Neural progenitor cell (in vitro differentiated cells): ENCODE results near the gene VPS72. TPM values are rescaled to one million over a fixed set of nuclear protein-coding genes. Genes with fewer than 3 reads are reported as not detected.
"Not testable (repeated sequence)": the region's sequence is repeated elsewhere in the genome, so short reads cannot be mapped to it uniquely, and the experiment has no call there.

ENCODE experiments used
- DNase-seq: peaks from one replicate; pipeline ENCODE4 v3.0.0-alpha.2; 2016; ENCODE audit warnings: low spot score
- H2AFZ ChIP-seq: fragments of 200-600 bp; sonication (generic); replicated peaks from 2 replicates; pipeline ENCODE4 v1.6.1; 2016; ENCODE audit warnings: antibody characterized with exemption
- H3F3A ChIP-seq: fragments of 200-600 bp; sonication (generic); 2 replicates; pipeline ENCODE4 v1.6.1; 2016; ENCODE audit warnings: antibody characterized with exemption, low read depth
- H3K27ac ChIP-seq: fragments of 200-600 bp; sonication (generic); 2 replicates; pipeline ENCODE4 v1.5.1; 2016; ENCODE audit warnings: mild to moderate bottlenecking
- H3K27me3 ChIP-seq: fragments of 200-600 bp; sonication (generic); 2 replicates; pipeline ENCODE4 v1.6.1; 2016; ENCODE audit warnings: mild to moderate bottlenecking, moderate library complexity
- H3K36me3 ChIP-seq: fragments of 200-600 bp; sonication (generic); 2 replicates; pipeline ENCODE4 v1.5.1; 2016
- H3K4me1 ChIP-seq: fragments of 200-600 bp; sonication (generic); 2 replicates; pipeline ENCODE4 v1.6.1; 2016; ENCODE audit warnings: mixed run types
- H3K4me2 ChIP-seq: fragments of 200-600 bp; sonication (generic); 2 replicates; pipeline ENCODE4 v1.6.1; 2016
- H3K4me3 ChIP-seq: fragments of 200-600 bp; sonication (generic); 2 replicates; pipeline ENCODE4 v1.5.1; 2016
- H3K79me2 ChIP-seq: fragments of 200-600 bp; sonication (generic); 2 replicates; pipeline ENCODE4 v1.6.1; 2016; ENCODE audit warnings: low read depth
- H3K9ac ChIP-seq: fragments of 200-600 bp; sonication (generic); 2 replicates; pipeline ENCODE4 v1.6.1; 2016
- H3K9me3 ChIP-seq: fragments of 200-600 bp; sonication (generic); 2 replicates; pipeline ENCODE4 v1.5.1; 2016; ENCODE audit warnings: low read depth
- H4K20me1 ChIP-seq: fragments of 200-600 bp; sonication (generic); 2 replicates; pipeline ENCODE4 v1.6.1; 2016; ENCODE audit warnings: low read depth
- H3K27ac Mint-ChIP-seq: 3 replicates; pipeline ENCODE4 v1.8.0; 2021; ENCODE audit warnings: mixed read lengths
- H3K27me3 Mint-ChIP-seq: 2 replicates; pipeline ENCODE4 v1.8.0; 2022; ENCODE audit warnings: low read depth, mild to moderate bottlenecking, inconsistent platforms, moderate library complexity, mixed read lengths; ENCODE audit not compliant: insufficient read depth
- H3K36me3 Mint-ChIP-seq: 3 replicates; pipeline ENCODE4 v1.8.0; 2021; ENCODE audit warnings: mixed read lengths
- H3K4me1 Mint-ChIP-seq: 3 replicates; pipeline ENCODE4 v1.8.0; 2021; ENCODE audit warnings: mixed read lengths
- H3K4me3 Mint-ChIP-seq: 3 replicates; pipeline ENCODE4 v1.8.0; 2021; ENCODE audit warnings: mild to moderate bottlenecking, moderate library complexity, mixed read lengths
- H3K9me3 Mint-ChIP-seq: 3 replicates; pipeline ENCODE4 v1.8.0; 2020; ENCODE audit warnings: mixed read lengths
- EZH2 ChIP-seq: fragments of 200-600 bp; sonication (generic); IDR thresholded peaks from 2 replicates; pipeline ENCODE4 v1.6.1; 2017; ENCODE audit warnings: antibody characterized with exemption, mild to moderate bottlenecking, moderate library complexity
- EZH2phosphoT487 ChIP-seq: fragments of 200-600 bp; sonication (generic); IDR thresholded peaks from 2 replicates; pipeline ENCODE4 v1.6.1; 2017; ENCODE audit warnings: antibody characterized with exemption
- total RNA-seq: library from RNA; depleted of rRNA; stranded (reverse); fragments of >200 nt; gene quantifications from 2 replicates; pipeline ENCODE4 v1.2.3, GENCODE V29; 2015; ENCODE audit warnings: low replicate concordance
- TF ChIP-seq, protein P1 (sequence below): fragments of 200-600 bp; sonication (generic); IDR thresholded peaks from 2 replicates; pipeline ENCODE4 v1.5.1; 2017; ENCODE audit warnings: antibody characterized with exemption, mild to moderate bottlenecking

The VPS72 gene
- total RNA-seq, 1 donor from 2014 or later = 117 TPM

DNA sequence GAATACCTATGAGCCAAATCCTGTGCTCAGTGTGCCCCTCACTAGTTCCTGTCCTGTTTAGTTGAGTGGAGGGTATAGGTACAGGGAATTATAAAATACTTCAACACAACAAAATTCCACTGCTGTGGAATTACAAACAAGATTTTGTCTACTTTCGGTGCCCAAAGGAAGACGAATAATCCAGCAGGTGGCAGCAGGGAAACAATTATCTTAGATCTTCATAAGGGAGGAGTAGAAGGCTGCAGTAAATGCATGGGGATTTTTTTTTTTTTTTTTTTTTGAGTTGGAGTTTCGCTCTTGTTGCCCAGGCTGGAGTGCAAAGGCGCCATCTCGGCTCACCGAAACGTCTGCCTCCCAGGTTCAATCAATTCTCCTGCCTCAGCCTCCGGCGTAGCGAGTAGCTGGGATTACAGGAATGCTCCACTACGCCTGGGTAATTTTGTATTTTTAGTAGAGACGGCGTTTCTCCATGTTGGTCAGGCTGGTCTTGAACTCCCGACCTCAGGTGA lies 6.3 kb upstream of the VPS72 start:
- H4K20me1 ChIP-seq = peaks cover 24% of the 10 kb centered on the region
- no peak overlapping the region for H3K4me2 ChIP-seq
- H3K4me3 ChIP-seq = no peak overlapping the region
- peaks cover 33% of the 10 kb centered on the region for H3K79me2 ChIP-seq
- no peak overlapping the region for H3K27ac ChIP-seq
- H3K4me1 ChIP-seq = peaks cover 13% of the 10 kb centered on the region
- no peak overlapping the region for H2AFZ ChIP-seq
- Mint-ChIP-seq H3K36me3 (peaks cover 3% of the 10 kb centered on the region), H3K4me3 (peak overlapping the region; percentile 70), H3K4me1 (peaks cover 28% of the 10 kb centered on the region), H3K27me3 (peaks cover 17% of the 10 kb centered on the region), H3K9me3 (no peaks in the 10 kb centered on the region), H3K27ac (peak overlapping the region; percentile 78)
- peaks cover 4% of the 10 kb centered on the region for H3K27me3 ChIP-seq
- H3F3A ChIP-seq = peaks cover 23% of the 10 kb centered on the region
- H3K36me3 ChIP-seq = no peaks in the 10 kb centered on the region
- DNase-seq = peak; percentile 71
- no peak overlapping the region for H3K9ac ChIP-seq
- H3K9me3 ChIP-seq = no peaks in the 10 kb centered on the region
- no peak for TF ChIP-seq EZH2phosphoT487
- TF ChIP-seq, protein P1, sequence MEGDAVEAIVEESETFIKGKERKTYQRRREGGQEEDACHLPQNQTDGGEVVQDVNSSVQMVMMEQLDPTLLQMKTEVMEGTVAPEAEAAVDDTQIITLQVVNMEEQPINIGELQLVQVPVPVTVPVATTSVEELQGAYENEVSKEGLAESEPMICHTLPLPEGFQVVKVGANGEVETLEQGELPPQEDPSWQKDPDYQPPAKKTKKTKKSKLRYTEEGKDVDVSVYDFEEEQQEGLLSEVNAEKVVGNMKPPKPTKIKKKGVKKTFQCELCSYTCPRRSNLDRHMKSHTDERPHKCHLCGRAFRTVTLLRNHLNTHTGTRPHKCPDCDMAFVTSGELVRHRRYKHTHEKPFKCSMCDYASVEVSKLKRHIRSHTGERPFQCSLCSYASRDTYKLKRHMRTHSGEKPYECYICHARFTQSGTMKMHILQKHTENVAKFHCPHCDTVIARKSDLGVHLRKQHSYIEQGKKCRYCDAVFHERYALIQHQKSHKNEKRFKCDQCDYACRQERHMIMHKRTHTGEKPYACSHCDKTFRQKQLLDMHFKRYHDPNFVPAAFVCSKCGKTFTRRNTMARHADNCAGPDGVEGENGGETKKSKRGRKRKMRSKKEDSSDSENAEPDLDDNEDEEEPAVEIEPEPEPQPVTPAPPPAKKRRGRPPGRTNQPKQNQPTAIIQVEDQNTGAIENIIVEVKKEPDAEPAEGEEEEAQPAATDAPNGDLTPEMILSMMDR = peak; percentile 54

DNA sequence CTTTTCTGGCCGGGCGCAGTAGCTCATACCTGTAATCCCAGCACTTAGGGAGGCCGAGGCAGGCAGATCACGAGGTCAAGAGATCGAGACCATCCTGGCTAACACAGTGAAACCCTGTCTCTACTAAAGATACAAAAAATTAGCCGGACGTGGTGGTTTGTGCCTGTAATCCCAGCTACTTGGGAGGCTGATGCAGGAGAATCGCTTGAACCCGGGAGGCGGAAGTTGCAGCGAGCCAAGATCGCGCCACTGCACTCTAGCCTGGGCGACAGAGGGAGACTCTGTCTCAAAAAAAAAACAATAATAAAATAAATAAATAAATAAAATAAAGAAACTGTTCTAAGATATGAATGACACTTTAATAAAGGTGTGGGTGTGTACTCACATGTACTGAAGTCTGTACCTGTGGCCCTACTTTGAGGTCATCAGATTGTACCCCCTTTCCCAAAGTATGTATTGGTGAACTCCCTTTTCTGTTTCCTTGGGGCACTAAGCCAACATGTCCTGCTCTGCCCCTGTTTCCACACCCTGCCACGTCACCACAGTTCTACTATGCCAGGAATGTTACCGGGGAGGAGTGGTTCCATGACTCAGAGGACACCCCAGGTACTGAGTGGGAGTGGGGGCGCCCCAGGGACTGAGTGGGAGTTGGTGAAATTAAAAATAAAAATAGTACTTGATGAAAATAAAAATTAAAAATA lies 5.0 kb upstream of the VPS72 start:
- peaks cover 11% of the 10 kb centered on the region for H4K20me1 ChIP-seq
- H3K27ac Mint-ChIP-seq, DNase-seq, H3K4me1 ChIP-seq, H3K9me3 Mint-ChIP-seq, H3K9ac ChIP-seq, H3K4me2 ChIP-seq, H3K36me3 ChIP-seq, H3K9me3 ChIP-seq, H3K4me3 Mint-ChIP-seq, H3K4me3 ChIP-seq, H3K27ac ChIP-seq, H3K36me3 Mint-ChIP-seq, H2AFZ ChIP-seq, H3K27me3 ChIP-seq: not testable (repeated sequence)
- H3K27me3 Mint-ChIP-seq = peaks cover 17% of the 10 kb centered on the region
- peaks cover 25% of the 10 kb centered on the region for H3K4me1 Mint-ChIP-seq
- peaks cover 20% of the 10 kb centered on the region for H3K79me2 ChIP-seq
- peaks cover 29% of the 10 kb centered on the region for H3F3A ChIP-seq

DNA sequence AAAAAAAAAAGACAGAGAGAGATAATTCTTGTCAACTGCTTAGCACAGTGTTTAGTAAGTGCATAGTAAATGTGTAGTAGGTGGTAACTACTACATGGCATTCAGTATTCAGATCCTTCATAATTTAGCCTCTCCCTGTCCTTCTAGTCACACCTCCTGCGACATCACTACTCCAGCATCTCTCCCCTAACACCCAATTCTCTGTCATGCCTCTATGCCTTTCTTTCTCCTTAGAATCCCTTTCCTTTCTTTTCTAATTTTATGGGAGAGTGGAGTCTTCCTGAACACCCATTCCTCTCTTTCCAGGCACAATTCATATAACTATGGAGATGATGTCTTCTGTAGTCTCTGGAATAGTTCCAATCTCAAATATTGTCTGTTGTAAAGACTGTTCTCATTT lies 3.9 kb upstream of the VPS72 start:
- H3K9me3 ChIP-seq = no peaks in the 10 kb centered on the region
- Mint-ChIP-seq H3K4me3 (no peak overlapping the region), H3K4me1 (peaks cover 22% of the 10 kb centered on the region), H3K9me3 (no peaks in the 10 kb centered on the region), H3K36me3 (peaks cover 3% of the 10 kb centered on the region), H3K27ac (no peak overlapping the region), H3K27me3 (peaks cover 17% of the 10 kb centered on the region)
- peaks cover 4% of the 10 kb centered on the region for H3K27me3 ChIP-seq
- peaks cover 3% of the 10 kb centered on the region for H3K4me1 ChIP-seq
- no peak for TF ChIP-seq EZH2
- no peak for TF ChIP-seq EZH2phosphoT487
- TF ChIP-seq, protein P1 = no peak
- no peaks in the 10 kb centered on the region for H3K36me3 ChIP-seq
- no peak for DNase-seq
- no peaks in the 10 kb centered on the region for H4K20me1 ChIP-seq
- no peak overlapping the region for H3K27ac ChIP-seq
- H3K4me2 ChIP-seq = no peak overlapping the region
- H3K9ac ChIP-seq = no peak overlapping the region
- peaks cover 26% of the 10 kb centered on the region for H3F3A ChIP-seq
- H3K79me2 ChIP-seq = peaks cover 18% of the 10 kb centered on the region
- no peak overlapping the region for H3K4me3 ChIP-seq
- no peak overlapping the region for H2AFZ ChIP-seq

DNA sequence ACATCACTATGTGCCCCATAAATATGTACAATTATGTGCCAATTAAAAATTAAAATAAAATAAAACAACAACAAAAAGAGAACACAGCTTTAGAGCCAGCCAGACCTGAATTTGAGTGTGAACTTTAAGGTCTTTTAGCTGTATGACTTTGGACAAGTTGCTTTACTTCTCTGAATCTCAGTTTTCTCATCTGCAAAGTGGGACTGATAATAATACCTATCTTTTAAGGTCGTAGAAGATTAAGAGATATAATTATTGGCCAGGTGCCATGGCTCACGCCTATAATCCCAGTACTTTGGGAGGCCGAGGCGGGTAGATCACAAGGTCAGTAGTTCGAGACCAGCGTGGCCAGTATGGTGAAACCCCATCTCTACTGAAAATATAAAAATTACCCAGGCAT lies 3.3 kb upstream of the VPS72 start:
- Histone ChIP-seq H3F3A (peaks cover 22% of the 10 kb centered on the region), H3K27me3 (peaks cover 4% of the 10 kb centered on the region), H3K4me3 (no peak overlapping the region), H2AFZ (no peak overlapping the region), H3K9ac (no peak overlapping the region), H4K20me1 (no peaks in the 10 kb centered on the region), H3K79me2 (peaks cover 18% of the 10 kb centered on the region), H3K9me3 (no peaks in the 10 kb centered on the region), H3K4me2 (no peak overlapping the region), H3K27ac (no peak overlapping the region), H3K36me3 (no peaks in the 10 kb centered on the region), H3K4me1 (peaks cover 8% of the 10 kb centered on the region)
- no peak for DNase-seq
- TF ChIP-seq EZH2 (no peak), EZH2phosphoT487 (no peak)
- TF ChIP-seq, protein P1 = no peak
- peaks cover 25% of the 10 kb centered on the region for H3K4me1 Mint-ChIP-seq
- H3K36me3 Mint-ChIP-seq = peaks cover under 1% of the 10 kb centered on the region
- H3K27me3 Mint-ChIP-seq = peaks cover 15% of the 10 kb centered on the region
- no peak overlapping the region for H3K4me3 Mint-ChIP-seq
- H3K27ac Mint-ChIP-seq = no peak overlapping the region
- no peaks in the 10 kb centered on the region for H3K9me3 Mint-ChIP-seq
